GM19468 (cell line): Measurements from ENCODE around the gene SLC25A43.
"Not testable (repeated sequence)": the region's sequence is repeated elsewhere in the genome, so short reads cannot be mapped to it uniquely, and the experiment has no call there.

Experiments used
- ATAC-seq: cut with Tn5 transposase; IDR thresholded peaks from one replicate; pipeline ENCODE4 v1.9.1; 2021; ENCODE audit warnings: mild to moderate bottlenecking, moderate library complexity, moderate number of reproducible peaks; ENCODE audit not compliant: unreplicated experiment; ENCODE audit errors: extremely low read depth

Gene SLC25A43

DNA sequence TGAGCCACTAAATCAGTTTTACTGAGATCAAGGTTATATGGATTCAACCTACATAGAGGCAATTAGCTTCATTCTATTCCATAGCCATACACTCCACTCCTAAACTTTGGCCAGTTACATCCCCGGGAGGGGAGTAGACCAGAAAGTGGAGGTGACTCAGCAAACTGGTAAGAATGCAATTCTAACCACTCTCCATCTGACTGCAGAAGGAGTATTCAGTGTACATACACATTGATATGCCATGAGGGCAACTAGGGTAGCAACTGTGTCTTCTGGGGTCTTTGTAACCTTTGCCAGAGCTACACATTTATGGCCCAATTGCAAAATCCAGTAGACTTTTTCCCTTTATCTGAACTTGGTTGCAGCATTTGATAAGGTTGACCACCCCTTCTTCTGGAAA, 7.6 kb downstream of the SLC25A43 start:
- no peak for ATAC-seq

DNA sequence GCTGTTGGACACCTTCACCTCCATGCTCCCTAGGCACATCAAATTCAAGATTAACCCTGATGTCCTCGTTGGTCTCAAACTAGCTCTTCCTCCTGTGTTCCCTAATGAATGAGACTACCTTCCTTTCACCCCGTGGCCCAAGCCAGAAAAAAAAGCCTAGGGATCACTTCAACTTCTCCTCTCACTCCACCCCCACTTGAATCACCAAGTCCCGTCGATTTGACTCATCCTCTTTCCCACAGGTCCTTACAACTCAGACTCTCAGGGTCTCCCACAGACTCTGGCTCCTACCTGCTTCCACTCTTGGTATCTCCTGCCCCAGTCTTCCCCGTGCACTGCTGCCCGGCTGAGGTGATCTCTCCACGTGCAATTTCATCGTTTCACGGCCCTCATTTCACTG, 8.5 kb downstream of the SLC25A43 start:
- ATAC-seq, result no peak

DNA sequence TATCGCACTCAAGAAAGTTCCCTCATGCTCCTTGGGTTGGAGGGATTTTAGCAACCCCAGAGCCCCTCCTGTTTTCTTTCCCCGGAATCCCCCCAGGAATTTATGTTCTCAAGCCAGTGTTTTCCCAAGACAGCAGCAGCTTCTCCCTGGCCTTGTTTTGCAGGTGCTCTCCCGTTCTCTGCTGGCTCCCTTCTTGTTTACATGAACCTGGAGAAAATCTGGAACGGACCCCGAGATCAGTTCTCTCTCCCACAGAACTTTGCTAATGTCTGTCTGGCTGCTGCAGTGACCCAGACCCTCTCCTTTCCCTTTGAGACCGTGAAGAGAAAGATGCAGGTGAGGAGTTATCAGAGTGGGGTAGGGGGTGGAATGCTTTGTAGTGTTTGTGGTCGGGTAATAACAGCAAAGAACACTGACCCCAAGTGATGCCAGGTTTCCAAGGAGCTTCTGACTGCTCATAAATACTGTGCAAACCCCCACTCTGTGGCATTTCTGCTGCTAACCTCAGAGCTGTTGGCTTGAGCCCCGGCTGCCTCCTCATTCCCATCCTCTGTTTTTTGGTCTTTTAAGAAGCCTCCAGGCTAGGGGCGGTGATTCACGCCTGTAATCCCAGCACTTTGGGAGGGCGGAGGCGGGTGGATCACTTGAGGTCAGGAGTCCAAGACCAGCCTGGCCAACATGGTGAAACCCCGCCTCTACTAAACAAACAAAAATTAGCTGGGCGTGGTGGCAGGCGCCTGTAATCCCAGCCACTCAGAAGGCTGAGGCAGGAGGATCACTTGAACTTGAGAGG, 11.1 kb downstream of the SLC25A43 start:
- no peak for ATAC-seq

DNA sequence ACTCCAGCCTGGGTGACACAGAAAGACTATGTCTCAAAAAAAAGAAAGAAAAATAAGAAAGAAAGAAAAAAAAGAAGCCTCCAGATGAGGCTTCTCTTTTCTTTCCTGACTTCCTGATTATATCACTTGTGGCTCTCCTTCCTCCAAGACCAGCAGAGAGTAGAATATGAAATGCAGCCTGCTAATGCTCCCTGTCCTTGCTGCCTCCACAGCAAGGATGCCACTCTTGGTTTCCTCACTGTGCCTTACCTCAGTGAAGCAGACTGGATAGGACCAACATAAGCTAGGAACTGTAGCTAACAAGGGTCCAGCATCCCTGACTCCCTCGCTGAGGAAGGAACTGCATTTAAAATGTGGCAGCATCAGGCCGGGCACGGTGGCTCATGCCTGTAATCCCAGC, 11.7 kb downstream of the SLC25A43 start:
- no peak for ATAC-seq

DNA sequence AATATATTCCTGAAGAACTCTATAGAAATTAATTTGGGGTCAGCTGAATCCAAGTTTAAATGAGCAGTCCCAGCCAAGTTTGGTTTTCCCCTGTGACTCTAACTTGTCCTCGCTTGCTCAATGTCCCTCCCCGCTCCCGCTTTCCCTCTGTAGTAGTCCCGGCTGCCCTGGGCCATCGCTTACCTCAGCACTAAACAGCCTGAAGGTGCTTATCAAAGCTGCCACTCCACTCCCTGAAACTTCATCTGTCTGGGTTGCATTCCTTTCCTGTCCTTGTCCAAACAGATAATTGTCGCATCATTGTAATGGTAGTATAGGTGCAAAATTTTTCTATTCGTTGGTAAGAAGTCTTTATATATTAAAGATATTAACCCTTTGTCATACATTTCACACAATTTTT, 12.8 kb downstream of the SLC25A43 start:
- no peak for ATAC-seq

DNA sequence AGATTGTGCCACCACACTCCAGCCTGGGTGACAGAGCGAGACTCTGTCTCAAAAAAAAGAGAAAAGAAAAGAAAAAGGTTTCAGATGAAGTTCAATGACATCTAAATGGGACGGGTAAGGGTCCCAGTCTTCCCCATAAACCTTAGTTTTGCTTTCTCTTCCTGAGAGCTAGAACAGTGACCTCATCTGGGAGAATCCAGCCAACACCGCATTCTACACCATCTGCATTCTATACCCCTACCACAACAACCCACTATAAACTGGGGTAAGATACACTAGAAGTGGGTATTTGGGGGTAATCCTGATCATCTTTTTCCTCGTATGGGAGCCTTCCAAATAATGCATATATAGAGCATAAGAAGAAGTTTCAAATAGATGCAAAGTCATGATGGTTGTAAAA, 18.2 kb downstream of the SLC25A43 start:
- no peak for ATAC-seq

DNA sequence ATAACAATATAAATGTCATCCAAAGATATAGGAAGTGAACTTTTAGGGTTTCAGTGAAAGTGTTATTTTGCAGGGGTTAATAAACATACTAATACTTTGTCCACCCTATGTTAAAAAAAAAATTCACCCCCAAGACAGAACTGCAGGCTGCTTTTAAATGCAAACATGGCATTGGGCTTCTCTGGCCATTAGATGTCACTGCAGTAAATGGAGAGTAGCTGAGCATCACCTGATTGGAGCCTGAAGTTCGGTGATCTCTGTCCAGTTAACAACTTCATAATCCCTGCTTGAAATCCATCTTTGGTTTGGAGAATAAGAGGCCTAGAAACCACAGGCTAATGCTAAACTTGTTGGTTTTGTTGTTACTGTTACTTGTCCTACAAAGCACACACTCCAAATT, 18.7 kb downstream of the SLC25A43 start:
- no peak for ATAC-seq

DNA sequence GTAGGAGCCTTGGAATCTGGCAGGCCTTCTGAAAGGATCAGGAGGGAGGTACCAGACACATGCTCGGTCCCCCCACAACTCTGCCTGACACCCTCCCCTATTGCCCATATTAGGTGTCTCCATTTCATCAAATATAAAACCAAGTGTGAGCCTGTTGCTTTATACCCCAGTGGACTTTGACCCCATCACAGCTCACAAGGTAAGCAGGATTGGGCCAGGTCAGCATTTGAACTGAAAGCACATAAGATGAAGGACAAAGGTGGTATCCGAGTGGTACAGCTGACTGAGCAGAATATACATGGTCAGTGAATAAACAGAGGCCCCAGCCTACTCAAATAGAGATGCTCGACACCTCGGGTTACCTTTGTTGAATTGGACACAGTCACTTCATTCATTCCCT, 20.0 kb downstream of the SLC25A43 start:
- ATAC-seq, result no peak

DNA sequence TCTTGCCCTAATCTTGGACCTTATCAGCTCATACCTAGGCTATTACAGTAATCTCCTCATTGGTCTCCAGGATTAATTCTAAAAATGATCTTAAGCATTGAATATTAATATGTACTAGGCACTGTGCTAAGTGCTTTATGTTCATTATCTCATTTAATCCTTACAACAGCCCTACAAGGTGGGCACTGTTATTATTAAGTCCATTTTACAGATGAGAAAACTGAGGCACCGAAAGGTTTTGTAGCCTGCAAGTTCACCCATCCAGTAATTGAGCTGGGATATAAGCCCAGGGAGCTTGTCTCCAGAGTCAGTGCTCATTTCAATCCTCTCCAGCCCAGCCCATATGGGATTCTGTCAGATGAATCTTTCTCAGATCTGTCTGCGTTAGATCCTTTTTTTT, 20.8 kb downstream of the SLC25A43 start:
- ATAC-seq, result no peak

DNA sequence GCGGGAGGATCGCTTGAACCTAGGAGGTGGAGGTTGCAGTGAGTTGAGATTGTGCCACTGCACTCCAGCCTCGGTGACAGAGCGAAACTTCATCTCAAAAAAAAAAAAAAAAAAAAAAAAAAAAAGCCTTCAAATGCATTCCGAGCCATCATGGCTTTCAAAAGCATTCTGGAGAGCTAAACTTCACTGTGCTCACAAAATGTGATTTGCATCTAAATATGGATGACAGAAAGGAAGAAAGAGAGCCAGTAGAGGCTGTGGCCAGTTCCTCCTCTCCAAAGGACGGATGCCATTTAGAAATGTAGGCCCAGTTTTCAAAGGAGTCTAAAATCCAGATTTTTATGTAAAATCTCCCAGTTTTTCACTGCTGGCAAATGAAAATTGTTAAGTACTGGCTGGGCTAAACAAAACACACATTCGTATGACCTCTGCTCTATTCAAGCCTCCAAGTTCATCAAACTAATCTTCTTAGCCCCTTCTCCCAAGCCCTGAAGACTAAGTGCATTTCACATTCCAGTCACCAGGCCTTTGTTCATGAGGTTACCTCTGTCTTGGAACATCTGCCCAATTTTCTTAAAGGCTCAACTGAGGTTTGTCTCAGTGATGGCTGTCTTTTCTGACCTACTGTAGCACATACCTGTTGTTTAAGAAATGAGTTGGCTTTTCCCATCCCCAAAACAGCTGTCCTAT, 22.0 kb downstream of the SLC25A43 start:
- ATAC-seq, result no peak

DNA sequence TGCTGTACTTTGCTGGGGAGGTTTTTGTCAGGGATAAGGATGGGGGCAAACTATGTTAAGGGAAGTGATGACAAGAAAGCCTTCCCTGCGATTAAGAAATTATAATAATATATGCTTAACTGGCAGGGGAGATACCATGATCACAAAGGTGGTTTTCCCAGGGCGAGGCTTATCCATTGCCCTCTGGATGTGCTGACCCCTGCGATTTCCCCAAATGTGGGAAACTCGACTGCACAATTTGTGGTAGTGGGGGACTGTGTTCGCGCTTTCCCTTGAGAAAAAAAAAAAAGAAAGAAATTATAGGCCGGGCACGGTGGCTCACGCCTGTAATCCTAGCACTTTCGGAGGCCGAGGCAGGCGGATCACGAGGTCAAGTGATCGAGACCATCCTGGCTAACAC, 24.5 kb downstream of the SLC25A43 start:
- no peak for ATAC-seq

DNA sequence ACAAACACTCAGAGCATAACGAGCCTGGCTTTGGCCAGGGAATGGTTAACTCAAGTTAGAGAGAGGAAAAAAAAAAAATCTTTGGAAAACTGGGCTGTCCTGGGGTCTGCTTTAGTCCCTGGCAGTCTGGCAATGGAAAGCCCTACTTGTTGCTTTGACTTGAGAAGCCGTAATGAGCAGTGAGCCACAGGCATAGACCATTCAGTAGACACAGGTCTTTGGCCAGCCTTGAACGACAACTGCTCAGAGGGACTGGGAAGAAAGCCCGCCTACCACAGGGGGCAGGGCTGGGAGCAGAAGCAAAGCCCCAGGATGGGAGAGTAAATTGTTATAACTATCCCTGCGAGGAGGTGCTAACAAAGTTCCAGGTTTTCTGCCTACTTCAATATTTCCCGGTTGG, 25.9 kb downstream of the SLC25A43 start:
- ATAC-seq, result no peak

DNA sequence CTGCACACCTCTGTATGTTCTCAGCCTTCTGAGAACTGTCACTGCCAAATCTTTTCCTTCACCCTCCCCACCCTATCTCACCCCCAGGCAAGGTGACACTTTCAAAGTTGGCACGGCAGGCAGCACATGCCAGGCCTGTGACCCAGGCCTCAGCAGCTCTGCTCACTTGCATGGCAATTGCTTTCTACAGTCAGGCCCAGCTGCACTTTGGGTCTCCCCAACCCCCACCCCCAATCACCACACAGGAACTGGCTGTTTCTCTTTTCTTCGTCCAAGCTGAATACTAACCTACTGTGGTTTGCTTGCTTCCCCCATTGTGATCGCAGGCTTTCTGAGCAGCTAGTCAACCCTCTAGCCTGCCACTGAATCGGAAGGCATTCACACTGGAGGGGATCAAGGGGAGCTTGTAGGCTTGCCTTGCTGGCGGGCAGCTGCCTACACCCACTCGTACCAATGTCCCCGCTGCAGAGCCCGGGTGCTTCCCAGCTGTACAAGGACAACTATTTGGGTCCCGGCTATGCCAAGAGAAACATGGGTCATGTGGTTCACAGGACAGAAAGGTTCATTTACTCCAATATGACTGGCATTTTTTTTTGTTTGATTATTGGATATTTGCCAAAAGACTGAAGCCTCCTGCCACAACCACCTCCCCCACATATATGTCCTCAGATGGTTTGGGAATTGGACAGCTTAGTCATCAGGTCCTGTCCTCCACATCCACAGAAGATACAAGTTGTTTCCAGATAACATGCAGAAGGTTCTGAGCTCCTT, 28.1 kb downstream of the SLC25A43 start:
- peak; percentile 76 for ATAC-seq

DNA sequence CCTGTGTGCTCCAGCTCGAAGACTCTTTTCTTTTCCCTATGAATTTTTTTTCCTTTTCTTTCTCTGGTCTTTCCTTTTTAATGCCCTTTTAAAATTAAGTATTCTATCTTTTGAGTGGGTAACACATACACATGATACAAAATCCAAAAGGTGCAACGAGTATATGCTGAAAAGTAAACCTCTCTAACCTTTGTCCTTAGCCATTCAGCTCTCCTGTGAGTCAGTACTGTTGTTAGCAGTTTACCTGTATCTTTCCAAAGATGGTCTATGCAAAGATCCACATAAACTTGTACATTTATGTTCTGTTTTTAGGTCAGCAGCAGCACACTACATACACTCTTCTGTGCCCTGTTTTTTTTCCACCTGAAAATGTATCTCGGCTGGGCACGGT, 28.7 kb downstream of the SLC25A43 start:
- ATAC-seq, result no peak

DNA sequence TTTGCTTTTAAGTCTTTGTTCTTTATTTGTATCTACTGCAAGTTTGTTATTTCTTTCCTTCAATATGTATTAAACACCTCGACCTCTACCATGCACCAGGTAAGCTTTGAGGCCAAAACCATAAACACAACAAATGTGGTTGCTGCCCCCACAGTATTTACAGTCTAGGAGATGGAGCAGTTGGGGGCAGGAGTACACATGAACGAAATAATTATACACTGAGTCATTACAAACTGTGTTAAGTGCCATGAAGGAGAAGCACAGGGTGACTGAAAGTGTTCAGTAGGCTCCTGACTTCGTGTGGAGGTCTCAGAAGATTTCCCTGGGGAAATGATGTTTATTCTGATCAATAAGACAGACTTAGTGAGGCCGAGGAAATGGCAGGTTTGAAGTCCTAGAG, 30.3 kb downstream of the SLC25A43 start:
- ATAC-seq, result no peak

DNA sequence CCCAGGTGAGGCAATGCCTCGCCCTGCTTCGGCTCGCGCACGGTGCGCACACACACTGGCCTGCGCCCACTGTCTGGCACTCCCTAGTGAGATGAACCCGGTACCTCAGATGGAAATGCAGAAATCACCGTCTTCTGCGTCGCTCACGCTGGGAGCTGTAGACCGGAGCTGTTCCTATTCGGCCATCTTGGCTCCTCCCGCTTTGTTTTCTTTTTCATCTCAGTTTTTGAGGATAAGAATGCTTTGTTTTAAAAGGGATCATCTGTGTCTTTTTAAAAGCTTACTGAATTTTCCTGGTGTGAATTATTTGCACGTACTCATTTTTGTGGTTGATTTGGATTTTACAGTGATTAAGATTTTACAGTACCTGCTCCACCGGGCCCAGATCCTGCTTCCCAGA, 42.2 kb downstream of the SLC25A43 start:
- not testable (repeated sequence) for ATAC-seq

DNA sequence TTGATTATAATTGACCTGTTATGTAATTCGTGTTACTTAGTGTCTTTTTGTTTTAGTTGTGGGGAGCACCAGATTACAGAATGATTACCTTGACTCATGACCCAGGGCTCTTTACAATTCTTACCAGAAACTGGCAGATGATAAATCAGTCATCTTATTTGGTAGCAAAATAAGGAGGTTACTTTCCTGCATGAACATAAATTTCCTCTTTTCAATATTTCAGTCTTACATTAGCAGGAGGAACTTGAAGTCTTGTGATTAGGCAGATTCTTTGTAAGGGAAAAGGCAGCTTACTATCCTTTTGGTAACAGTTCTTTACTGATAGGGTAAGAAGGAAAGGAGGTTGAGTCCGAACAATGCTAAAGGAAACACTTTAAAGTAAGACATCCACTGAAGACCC, 43.1 kb downstream of the SLC25A43 start:
- ATAC-seq, result no peak

DNA sequence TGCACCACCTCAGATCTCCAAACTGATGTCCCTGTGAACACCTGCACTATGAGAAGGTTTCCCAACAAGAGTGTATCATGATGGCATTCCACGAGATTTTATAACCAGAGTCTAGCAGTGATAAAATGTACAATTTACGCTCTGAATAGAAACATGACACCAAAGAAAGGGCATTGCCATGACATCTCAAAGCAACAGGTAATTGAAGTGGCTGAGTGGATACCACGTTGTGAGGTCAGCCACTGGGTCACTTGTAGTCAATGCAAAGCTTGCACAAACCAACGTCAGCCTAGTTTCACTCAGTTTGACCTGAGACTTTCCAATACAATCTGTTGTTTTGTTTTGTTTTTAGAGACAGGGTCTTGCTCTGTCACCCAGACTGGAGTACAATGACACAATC, 54.1 kb downstream of the SLC25A43 start:
- no peak for ATAC-seq

DNA sequence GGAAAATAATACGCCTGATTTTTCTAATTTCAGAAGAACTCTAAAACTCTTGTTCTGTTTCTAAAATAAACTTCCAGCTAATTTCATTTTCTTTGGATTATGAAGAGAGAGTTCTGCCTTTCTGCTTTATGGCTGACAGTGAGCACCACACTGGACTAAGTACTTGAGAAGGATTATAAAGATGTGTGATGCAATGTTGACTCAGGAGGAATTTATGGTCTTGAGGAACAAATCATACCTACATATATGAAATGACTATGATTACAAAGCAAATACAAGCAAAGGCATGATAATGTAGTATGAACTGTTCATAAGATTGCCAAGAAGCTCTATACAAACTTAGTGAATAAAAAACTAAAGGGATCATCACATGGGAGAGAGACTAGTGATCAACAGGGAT, 56.1 kb downstream of the SLC25A43 start:
- ATAC-seq, result no peak

DNA sequence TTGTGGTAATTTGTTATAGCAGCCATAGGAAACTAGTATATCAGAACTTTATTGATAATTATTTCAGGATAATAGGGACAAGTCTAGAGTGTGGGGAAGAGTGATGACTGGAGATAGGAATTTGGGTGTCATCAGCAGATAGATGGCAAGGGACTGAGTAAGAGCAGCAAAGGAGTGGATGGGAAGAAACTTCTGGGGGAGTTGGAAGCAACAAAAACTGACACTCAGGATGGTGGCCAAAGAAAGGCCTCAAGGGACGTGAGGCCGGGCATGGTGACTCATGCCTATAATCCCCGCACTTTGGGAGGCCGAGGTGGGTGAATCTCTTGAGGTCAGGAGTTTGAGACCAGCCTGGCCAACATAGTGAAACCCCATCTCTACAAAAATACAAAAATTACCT, 60.0 kb downstream of the SLC25A43 start:
- ATAC-seq, result no peak

DNA sequence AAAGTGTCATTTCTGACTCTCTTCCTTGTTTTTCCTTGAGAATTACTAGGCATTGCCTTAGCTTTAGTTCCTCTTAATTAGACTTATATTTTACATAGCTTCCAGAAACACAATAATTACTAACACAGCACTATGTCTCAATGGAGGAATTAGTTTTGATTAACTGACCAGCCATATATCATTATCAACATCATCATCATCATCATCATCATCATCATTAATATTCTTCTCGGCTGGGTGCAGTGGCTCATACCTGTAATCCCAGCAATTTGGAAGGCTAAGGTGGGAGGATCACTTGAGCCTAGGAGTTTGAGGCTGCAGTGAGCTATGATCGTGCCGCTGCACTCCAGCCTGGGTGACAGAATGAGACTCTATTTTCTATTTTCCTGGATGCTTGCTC, 66.4 kb downstream of the SLC25A43 start:
- no peak for ATAC-seq
